K562 (cell line): ENCODE measurements around the gene MAP7D1. TPM values are rescaled to one million over a fixed set of nuclear protein-coding genes. Genes with fewer than 3 reads are reported as not detected.

Source experiments
- BMI1 ChIP-seq: fragments of 150-350 bp; IDR thresholded peaks from 2 replicates; pipeline ENCODE4 v1.6.1; 2014; ENCODE audit warnings: low read length
- CHCHD3 ChIP-seq: fragments of 250-450 bp; sonication (Bioruptor Pico); IDR thresholded peaks from 2 replicates; pipeline ENCODE4 v2.1.2; 2022; ENCODE audit warnings: mild to moderate bottlenecking
- ESRRB ChIP-seq: fragments of 250-450 bp; sonication (Bioruptor Pico); IDR thresholded peaks from 2 replicates; pipeline ENCODE4 v1.5.0; 2020; ENCODE audit warnings: mild to moderate bottlenecking, moderate library complexity, borderline replicate concordance
- GTF2A2 ChIP-seq: IDR thresholded peaks from 2 replicates; pipeline ENCODE4 v1.6.1; 2016; ENCODE audit warnings: mild to moderate bottlenecking, missing genetic modification characterization, missing compliant biosample characterization
- HBP1 ChIP-seq: fragments of 450-650 bp; formaldehyde crosslinking; IDR thresholded peaks from 2 replicates; pipeline ENCODE4 v1.4.0; 2022; ENCODE audit warnings: missing genetic modification characterization
- NCOR1 ChIP-seq: fragments of 450-650 bp; IDR thresholded peaks from 2 replicates; pipeline ENCODE4 v1.6.1; 2016; ENCODE audit warnings: mild to moderate bottlenecking, moderate library complexity
- NFRKB ChIP-seq: fragments of 450-650 bp; IDR thresholded peaks from 2 replicates; pipeline ENCODE4 v1.6.1; 2016; ENCODE audit warnings: low read depth
- POLR2H ChIP-seq: IDR thresholded peaks from 2 replicates; pipeline ENCODE4 v1.6.1; 2016; ENCODE audit warnings: missing genetic modification characterization, low read depth, mild to moderate bottlenecking, control low read depth, missing compliant biosample characterization, moderate library complexity
- SOX6 ChIP-seq: fragments of 450-650 bp; IDR thresholded peaks from 2 replicates; pipeline ENCODE4 v1.6.1; 2014; ENCODE audit warnings: mild to moderate bottlenecking
- SREBF2 ChIP-seq: sonication (generic); formaldehyde crosslinking; IDR thresholded peaks from 2 replicates; pipeline ENCODE4 v1.4.0; 2020; ENCODE audit warnings: mild to moderate bottlenecking, missing genetic modification reagents
- TCFL5 ChIP-seq: fragments of 250-450 bp; sonication (Bioruptor Pico); conservative IDR thresholded peaks from 2 replicates; pipeline ENCODE4 v1.6.1; 2021; ENCODE audit warnings: mild to moderate bottlenecking, moderate library complexity, matching md5 sums
- TEAD1 ChIP-seq, 2 experiments: fragments of 450-650 bp in 1 of 2; sonication (generic) in 1 of 2; formaldehyde crosslinking; IDR thresholded peaks; 2 replicates each; pipeline versions ENCODE4 v1.4.0 to v1.8.0; 2020 to 2022; ENCODE audit warnings: mild to moderate bottlenecking in 2 of 2, missing genetic modification reagents in 1 of 2
- TEAD4 ChIP-seq, 2 experiments: sonication (generic) in 1 of 2; formaldehyde crosslinking in 1 of 2; IDR thresholded peaks; 2 replicates each; pipeline versions ENCODE4 v1.6.1 to v1.8.0; 2012 to 2022; ENCODE audit warnings: borderline replicate concordance in 1 of 2, inconsistent platforms in 1 of 2, low read length in 1 of 2, mild to moderate bottlenecking in 1 of 2, missing genetic modification reagents in 1 of 2
- TRIM25 ChIP-seq: fragments of 450-650 bp; IDR thresholded peaks from 2 replicates; pipeline ENCODE4 v1.7.0; 2016; ENCODE audit warnings: borderline replicate concordance
- ZBTB26 ChIP-seq: fragments of 450-650 bp; formaldehyde crosslinking; IDR thresholded peaks from 2 replicates; pipeline ENCODE4 v1.4.0; 2022; ENCODE audit warnings: missing genetic modification characterization
- ZKSCAN8 ChIP-seq: fragments of 200-800 bp; sonication (Bioruptor generic); IDR thresholded peaks from 2 replicates; pipeline ENCODE4 v1.6.1; 2016; ENCODE audit warnings: missing genetic modification characterization, missing compliant biosample characterization
- ZNF263 ChIP-seq: sonication (generic); formaldehyde crosslinking; IDR thresholded peaks from 2 replicates; pipeline ENCODE4 v1.8.0; 2022; ENCODE audit warnings: mild to moderate bottlenecking, missing genetic modification reagents, borderline replicate concordance
- ZNF280B ChIP-seq: fragments of 250-450 bp; sonication (Bioruptor Pico); IDR thresholded peaks from 2 replicates; pipeline ENCODE4 v1.5.1; 2021; ENCODE audit warnings: mild to moderate bottlenecking
- ZNF57 ChIP-seq: fragments of 450-650 bp; formaldehyde crosslinking; IDR thresholded peaks from 2 replicates; pipeline ENCODE4 v1.4.0; 2020; ENCODE audit warnings: mild to moderate bottlenecking, moderate library complexity
- ZNF586 ChIP-seq: fragments of 450-650 bp; formaldehyde crosslinking; conservative IDR thresholded peaks from 2 replicates; pipeline ENCODE4 v1.4.0; 2020; ENCODE audit warnings: mild to moderate bottlenecking, moderate library complexity
- polyA plus RNA-seq, 8 experiments: library from polyadenylated mRNA; depleted of rRNA in 4 of 8; stranded (reverse) in 5 of 8; unstranded in 3 of 8; fragments of >200 nt; fragmentation: Nextera tagmentation in 2 of 8; fragmentation: Illumina TruSeq in 1 of 8; extraction: Ambion mirVana in 2 of 8; extraction: Trizol in 1 of 8; gene quantifications; 2 replicates each; pipeline versions ENCODE4 v1.2.1 to v1.2.3, GENCODE V29; 2011 to 2014; ENCODE audit warnings: inconsistent platforms in 1 of 8, missing spikeins in 1 of 8
- total RNA-seq, 7 experiments: library from RNA; depleted of rRNA in 6 of 7; stranded (reverse); fragments of >200 nt in 6 of 7; fragmentation: Illumina TruSeq in 2 of 7; extraction: Trizol in 2 of 7; gene quantifications; 2 replicates each; pipeline versions ENCODE4 v1.2.1 to v1.2.3, GENCODE V29; 2011 to 2021; ENCODE audit warnings: low replicate concordance in 1 of 7
- TF ChIP-seq, protein P1 (sequence below): fragments of 450-650 bp; IDR thresholded peaks from 2 replicates; pipeline ENCODE4 v1.6.1; 2016; ENCODE audit warnings: missing biosample characterization, missing genetic modification characterization

Gene MAP7D1
- total and polyA plus RNA-seq, 9 of the 15 experiments (the other 6 are each of a cell fraction or from before 2014, with no cell fraction given) = 3.6 to 108 (median 34.5) TPM

- TF ChIP-seq ZBTB26 (CRISPR knock-in tag) (no peak), ZKSCAN8 (no peak; the same call in 1 of the 2 replicates), ZNF57 (CRISPR knock-in tag) (no peak), BMI1 (no peak), TCFL5 (CRISPR knock-in tag) (no peak), POLR2H (tag) (peak; percentile 93), ZNF586 (CRISPR knock-in tag) (no peak), TRIM25 (no peak), TEAD1 (CRISPR knock-in tag; IDR thresholded peaks at IDR 0.05) (no peak; a peak in 1 of 4 replicates), ZNF280B (CRISPR knock-in tag) (no peak), NCOR1 (no peak), HBP1 (CRISPR knock-in tag) (no peak), ESRRB (no peak), NFRKB (no peak; the same call in 1 of the 2 replicates), GTF2A2 (tag) (no peak), CHCHD3 (CRISPR knock-in tag) (no peak), SREBF2 (CRISPR knock-in tag) (no peak), TEAD4 (IDR thresholded peaks at IDR 0.05; ENCODE audit: low read length) (no peak), TEAD4 (CRISPR knock-in tag; IDR thresholded peaks at IDR 0.05; ENCODE audit: borderline replicate concordance) (no peak), ZNF263 (CRISPR knock-in tag) (peak; percentile 68; the same call in 1 of the 2 replicates), SOX6 (peak; percentile 50; the same call in 1 of the 2 replicates)
- TF ChIP-seq, protein P1, sequence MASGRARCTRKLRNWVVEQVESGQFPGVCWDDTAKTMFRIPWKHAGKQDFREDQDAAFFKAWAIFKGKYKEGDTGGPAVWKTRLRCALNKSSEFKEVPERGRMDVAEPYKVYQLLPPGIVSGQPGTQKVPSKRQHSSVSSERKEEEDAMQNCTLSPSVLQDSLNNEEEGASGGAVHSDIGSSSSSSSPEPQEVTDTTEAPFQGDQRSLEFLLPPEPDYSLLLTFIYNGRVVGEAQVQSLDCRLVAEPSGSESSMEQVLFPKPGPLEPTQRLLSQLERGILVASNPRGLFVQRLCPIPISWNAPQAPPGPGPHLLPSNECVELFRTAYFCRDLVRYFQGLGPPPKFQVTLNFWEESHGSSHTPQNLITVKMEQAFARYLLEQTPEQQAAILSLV = no peak
These were observed 68.1 kb downstream of the MAP7D1 start, which contains the start of gene THRAP3 (continued) for GRCh38 chr1:36223996-36224536.
